GM04503 (cell line): ENCODE data around the gene ZFYVE28.

Source experiments
- DNase-seq: peaks from one replicate; pipeline ENCODE4 v3.0.0-alpha.2; 2012; ENCODE audit warnings: low read depth

ZFYVE28 gene

DNA sequence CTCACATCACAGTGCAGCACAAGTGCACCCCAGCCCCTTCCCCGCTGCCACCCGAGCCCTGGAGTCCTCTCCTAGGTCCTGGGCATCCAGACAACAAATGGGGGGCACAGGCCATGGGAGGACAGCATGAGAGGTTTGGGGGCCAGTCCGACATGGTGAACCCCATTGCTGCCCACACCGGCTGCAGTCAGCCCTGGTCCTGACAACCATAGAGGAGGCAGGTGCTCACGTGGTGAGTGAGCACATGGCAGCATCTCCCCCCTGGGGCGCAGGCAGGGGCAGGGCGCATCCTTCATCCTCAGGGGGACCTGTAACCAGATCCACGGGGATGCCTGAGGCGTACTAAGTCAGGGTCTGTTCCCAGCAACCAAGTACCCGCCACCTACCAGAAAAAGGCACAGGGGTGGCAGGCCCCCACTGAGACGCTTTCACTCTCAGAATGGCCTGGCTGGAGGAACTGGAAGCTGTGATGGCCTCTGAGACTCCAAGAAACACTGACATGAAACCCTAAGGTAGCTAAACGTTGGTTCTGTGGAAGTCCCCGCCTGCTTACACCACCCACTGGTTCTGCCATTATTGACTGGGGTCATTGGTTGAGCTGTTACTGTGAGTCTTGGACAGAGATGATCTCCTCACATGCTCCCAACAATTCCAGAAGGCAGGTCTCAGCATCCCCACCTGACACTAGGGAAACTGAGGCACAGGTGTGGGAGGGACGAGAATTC, 6.5 kb downstream of the ZFYVE28 start:
- DNase-seq: no peak

DNA sequence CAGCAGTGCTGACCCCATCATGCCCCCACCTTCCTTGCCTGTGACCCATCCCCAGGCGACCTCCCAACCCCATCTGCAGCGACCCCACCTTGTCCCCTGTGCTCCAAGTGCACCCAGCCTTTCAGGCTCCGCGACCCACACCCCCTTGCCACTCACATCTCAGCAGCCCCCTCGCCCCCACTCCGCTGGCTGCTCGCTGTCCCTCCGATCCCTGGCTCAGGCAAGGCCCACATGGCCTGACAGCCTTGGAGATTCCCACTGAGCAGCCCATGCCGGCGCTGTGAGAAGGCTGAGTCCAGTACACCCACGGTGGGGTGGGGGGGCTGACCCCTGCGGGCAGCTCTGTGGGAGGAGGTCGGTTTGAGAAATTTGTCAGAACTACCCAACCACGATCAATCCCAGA, 9.1 kb downstream of the ZFYVE28 start:
- DNase-seq: no peak

DNA sequence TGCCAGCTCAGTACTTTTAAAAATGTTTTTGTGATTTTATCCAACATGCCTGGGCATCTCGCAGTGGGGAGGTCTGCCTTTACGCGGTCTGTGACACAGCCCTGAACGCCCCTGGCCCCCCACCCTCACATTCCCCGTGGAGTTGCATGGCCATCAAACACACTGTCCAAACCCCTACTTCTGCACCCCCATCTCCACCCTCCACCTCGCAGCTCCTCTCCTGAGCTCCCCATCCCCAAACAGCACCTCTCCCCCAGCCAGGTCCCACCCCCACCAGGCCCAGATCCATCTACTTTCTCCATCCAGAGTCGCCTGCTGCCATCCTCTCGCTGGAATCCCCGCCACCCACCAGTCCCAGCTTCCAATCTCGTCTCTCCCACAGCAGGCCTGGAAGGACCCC, 9.5 kb downstream of the ZFYVE28 start:
- no peak for DNase-seq

DNA sequence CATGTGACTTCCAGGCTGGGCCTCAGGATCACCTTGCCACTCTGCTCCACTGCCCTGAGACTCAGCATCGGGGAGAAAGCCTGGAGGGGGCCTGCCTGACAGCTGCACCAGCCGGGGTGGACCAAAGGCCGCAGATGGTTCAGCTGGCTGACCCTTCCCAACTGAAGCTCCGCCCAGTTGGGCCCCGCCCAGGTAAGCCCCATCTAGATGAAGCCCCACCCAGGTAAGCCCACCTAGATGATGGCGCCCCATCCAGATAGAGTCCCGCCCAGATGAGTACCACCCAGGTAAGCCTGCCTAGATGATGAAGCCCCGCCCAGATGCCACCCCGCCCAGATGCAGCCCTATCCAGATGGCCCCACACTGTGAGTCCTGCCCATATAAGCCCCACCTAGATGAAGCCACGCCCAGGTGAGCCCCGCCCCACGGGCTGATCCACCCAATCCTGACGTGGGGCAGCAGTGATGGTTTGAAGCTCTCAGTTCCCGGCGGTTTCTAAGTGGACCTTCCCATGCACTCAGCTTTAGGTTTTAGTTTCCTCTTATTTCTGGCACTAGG, 10.0 kb downstream of the ZFYVE28 start:
- DNase-seq: no peak

DNA sequence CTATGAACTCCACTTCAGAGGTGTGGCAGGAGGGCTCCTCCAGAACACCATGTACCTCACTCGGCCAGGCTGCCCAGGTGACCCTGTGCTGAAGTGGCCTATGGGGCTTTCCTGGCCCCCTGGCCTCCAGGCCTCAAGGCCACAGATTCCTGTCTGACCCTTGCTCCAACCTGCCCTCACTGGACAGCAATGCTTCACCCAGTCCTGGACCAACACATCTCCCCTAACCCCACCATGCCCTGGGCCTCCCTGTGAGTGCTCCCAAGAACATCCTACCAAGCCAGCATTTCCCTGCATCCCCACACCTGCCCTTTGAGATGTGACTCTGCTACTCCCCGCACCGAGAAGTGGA, 10.5 kb downstream of the ZFYVE28 start:
- DNase-seq: no peak

DNA sequence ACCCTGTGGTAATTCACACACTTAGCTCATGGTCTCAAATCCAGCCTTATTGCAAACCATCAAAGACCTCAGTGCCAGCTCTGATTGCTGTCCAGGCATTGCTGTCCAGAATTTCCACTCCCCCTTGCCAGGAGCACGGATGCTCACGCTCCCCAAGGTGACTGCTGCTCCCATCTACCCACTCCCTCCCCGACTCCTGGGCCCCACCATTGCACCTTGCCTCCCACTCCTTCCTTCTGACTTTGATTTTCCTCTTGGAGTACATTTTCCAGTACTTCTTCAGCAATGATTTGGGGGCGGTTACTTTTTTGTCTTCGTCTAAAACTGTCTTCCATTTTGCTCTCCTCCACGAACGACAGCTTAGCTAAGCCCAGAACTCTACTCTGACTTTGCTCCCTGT, 11.5 kb downstream of the ZFYVE28 start:
- DNase-seq: no peak

DNA sequence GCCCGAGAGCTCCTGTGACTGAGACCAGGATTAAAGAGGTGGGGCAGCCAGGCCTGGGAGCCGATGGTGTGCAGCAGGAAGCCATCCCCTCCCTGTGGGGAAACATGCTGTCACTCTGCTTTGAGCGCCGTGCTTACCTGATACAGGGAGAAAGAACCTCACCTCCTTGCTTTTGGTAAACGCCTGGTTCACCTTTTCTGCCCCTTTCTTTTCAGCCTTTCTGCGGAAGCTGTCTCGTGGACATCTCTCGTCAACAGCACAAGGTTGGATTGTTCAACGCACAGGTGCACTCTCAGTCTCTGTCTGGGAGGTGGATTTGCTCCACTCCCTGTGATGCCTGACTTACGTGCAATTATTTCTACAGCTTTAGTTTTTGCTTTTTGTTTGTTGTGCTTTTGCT, 12.0 kb downstream of the ZFYVE28 start:
- DNase-seq: no peak

DNA sequence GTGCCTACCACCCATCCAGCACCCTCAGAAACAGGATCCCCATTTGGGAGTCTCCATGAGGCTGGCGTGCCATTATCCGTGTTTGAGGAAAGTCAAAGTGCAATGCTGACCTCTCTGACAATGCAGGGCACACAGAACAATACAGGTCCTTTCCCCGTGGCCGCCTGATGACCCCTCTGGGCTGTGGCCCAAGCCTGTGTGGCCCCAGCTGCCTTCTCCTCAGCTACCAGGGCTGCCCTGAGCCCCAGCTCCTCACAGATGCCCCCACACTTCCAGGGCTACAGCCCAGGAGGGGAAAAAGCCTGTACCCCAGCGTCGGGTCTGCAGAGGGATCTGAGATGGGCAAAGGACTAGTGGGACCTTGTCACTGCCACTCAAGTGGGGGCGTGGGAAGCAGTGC, 15.5 kb downstream of the ZFYVE28 start:
- DNase-seq: no peak

DNA sequence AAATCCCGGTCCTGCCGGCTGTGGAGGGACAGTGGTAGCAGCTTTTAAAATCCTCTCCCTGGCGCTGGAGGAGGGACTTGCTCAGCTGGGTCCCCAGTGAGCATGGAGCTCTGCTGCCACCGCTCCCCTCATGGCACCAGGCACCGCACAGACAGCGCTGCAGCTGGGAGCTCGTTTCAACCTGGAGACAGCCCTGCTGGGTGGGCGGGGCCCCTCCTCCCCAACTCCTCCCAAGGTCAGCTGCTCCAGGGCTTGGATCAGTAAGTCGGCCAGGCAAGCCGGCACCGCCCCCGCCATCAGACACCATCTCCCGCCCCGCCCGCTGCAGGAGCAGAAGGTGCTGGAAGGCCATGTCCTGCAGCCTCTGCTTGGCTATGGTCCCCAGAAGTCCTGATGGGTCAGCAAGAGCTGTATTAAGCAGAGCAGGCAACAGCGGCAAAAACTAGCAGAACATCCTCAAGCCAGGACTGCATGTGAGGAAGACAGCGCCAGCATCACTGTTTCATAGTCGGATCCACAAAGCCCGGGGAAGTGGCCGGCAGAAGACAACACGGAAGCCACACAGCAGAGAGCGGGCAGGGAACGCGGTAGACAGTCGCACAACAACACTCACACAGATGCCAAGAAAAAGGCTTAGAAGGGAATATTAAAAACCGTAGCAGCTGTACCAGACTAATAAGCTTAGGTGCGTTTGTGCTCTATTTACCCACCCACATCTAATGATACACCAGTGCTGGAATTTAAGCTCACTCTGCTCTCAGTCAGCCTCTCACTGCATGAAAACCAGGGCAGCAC, 16.2 kb downstream of the ZFYVE28 start:
- DNase-seq: no peak

DNA sequence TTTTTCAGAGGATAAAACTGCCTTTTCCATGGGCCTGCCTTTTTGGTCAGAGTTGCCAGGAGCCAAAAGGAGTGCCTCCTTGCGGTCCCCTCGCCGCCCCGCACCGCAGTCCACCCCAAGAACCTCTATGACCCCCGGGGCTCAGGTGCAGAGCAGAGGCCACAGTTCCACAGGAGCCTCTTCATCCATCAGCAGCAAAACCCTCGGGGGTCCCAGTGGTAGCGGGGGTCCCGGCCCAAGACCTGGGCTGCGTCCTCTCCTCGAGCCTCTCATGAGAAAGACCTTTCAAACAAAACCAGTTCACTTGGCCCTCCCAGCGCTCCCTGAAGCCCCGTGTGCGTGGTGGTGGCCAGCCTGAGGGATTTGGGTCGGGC, 16.8 kb downstream of the ZFYVE28 start:
- DNase-seq: no peak

DNA sequence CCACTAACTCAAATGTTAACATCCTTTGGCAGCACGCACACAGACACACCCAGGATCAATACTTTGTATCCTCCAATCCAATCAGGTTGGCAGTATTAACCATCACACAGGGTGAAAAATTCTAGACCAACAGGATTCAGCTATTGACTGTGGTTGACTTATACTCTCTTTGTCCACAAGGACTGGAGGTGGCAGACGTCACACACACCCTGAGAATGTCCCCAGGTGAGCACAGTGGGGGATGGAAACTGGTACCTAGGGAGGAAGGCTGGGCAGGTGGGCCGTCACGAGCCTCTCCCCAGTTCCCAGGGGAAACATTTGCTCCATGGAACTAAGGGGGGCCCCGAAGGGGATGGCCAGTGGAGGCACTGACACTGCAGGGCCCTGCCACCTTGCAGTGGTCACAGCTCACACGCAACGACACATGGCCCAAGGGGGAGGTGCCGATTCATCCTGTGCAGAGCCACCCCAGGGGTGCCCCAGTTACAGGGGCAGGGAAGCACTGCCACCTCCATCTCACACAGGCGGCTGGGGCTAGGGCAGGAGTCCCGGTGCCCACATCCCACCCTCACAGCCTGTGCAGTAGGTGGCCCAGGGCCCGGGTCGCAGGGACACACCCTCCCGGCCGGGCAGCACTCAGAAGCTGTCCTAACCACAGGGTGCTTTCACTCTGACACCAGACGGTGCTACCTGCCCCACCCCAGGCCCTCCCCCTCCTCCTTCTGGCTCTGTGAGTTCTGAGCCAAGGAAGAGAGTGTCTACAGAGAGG, 17.4 kb downstream of the ZFYVE28 start:
- DNase-seq: no peak

DNA sequence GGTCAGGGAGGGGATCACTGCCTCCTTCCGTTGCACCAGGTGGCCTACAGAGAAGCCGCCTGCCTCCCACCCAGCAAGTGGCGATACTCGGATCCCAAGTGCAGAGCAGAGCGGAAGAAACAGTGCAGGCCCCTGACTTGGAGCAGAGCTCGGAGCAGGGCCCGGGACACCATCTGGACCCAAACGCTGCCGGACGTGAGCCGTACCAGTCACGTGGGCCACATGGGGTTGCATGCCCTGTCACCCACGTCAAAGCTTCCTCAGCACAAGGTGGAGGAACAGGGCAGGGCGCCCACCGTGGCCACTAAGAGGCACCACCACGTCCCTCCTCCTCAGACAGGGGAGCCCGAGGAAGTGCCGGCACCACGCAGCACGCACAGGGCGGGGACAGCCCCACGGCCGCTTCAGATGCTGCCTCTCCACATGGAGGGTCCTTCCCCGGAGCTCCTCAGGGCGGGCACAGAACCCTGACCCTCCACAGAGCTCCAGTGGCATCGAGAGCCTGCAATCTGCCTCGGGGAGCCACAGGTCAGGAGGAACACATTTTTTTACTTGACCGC, 18.7 kb downstream of the ZFYVE28 start:
- no peak for DNase-seq

DNA sequence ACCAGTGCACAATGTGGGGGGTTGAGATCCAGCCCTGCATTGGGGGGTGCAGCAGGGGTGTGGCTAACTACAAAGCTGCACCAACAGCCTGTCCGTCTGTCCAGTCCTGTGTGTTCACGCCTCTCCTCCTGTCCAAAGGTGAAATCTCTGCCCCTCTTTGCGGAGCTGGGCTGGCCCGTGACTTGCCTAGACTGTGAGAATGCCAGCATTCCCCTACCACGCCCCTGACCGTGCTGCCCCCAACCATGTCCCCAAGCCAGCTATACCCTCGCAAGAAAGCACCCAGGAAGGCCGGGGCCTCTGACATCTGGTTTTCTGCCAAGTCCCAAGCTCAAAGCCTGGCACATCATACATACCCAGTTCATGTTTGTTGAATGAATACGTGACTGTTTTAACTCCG, 19.2 kb downstream of the ZFYVE28 start:
- DNase-seq: no peak

DNA sequence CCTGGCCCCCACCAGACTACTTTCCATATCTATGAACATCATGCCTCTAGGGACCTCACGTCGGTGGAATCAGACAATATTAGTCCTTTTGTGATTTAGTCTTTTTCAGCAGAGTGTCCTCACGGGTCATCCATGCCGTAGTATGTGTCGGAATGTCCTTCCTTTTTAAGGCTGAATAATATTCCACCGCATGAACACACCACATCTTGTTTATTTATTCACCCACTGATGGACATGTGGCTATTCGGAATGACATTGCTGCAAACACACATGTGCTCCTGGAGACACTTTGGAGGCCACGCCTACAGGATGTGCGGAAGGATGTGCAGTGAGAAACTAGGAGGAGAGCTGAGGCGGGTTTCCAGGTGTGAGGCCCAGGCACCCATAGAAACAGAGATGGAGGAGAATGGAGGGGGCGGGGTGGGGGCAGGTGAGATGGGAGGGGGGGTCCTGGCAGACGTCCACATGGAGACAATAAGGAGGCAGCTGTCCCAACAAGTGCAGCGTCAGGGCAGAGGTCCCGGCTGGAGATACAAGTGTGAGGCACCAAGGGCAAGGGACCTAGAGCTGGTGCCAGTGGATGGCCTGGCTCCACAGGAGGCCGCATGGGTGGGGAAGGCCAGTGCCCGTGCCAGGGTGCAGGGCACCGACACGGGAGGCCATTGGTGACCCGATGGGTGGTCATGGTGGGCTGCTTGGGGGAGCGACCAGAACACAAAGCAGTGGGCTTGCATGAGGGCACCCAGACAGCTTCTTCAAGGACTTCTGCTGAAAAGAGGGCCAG, 20.7 kb downstream of the ZFYVE28 start:
- no peak for DNase-seq

DNA sequence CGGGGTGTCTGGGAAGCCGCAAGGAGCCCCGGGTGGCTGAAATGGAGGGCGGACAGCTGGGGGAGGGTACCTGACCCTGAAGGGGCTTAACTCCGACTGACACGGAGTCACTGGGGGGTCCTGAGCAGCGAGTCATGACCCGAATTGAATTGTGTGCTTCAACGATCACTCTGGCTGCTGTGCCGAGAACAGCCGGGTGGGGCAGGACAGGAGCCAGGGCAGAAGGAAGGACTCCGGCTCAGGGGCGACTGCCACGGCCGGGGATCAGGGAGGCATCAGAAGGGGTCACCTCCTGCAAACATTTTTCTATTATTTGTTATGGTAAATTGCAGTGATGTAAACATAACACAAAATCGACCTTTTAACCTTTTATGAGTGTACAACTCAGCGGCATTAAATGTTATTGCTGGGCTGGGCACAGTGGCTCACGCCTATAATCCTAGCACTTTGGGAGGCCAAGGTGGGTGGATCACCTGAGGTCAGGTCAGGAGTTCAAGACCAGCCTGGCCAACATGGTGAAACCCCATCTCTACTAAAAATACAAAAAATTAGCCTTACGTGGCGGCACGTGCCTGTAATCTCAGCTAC, 21.6 kb downstream of the ZFYVE28 start:
- no peak for DNase-seq

DNA sequence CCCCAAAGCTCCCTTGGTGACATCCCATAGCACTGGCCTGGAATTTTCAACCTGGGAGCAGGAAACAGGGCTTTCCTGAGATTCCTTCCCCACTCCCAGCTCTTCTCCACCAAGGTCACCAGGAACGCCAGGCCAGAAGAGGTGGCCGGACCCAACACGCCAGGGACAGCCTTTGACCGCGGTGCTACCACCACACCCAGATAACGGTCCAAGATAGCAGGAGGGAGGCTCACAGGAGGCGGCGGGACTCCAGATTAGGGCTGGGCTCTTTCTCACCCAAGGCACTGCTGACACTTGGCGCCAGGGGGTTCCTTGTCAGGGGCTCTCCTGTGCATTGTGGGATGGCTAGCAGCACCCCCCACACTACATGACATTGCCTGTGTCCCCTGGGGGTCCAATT, 22.9 kb downstream of the ZFYVE28 start:
- DNase-seq: no peak

DNA sequence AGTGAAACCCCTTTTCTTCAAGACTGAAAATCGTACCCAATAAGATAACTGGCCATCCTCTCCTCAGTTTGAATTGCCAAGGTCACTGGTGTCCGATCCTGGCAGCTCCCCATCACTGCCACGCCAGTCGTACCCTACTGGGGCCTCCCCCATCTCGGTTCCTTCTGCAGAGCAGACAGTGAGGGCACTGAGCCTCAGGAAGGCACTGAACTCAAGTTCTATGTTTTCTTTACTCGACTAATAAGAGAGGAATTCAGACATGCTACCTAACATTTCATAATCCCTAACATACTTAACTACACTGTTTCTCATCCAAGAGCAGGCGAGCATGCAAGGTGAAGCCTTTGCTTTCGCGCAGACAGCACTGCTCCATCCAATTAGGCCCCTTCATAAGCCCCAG, 23.4 kb downstream of the ZFYVE28 start:
- no peak for DNase-seq

DNA sequence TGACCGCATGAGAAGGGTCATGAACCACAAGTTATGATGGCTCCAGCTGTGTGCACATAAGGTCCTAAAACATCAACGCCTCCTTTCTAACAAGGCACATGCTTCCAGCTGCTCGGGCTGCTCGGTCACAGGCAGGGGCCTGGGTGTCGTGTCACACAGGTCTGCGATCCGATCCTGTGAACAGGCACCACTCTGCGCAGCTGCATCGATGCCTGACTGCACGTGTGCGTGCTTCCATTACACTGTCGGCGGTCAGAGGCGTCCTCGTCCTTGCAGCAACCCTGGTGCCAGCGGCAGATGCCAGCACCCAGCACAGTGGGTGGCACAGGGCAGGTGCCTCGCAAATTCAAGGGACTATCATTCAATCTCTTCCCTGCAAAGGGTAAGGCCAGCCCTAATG, 23.9 kb downstream of the ZFYVE28 start:
- no peak for DNase-seq

DNA sequence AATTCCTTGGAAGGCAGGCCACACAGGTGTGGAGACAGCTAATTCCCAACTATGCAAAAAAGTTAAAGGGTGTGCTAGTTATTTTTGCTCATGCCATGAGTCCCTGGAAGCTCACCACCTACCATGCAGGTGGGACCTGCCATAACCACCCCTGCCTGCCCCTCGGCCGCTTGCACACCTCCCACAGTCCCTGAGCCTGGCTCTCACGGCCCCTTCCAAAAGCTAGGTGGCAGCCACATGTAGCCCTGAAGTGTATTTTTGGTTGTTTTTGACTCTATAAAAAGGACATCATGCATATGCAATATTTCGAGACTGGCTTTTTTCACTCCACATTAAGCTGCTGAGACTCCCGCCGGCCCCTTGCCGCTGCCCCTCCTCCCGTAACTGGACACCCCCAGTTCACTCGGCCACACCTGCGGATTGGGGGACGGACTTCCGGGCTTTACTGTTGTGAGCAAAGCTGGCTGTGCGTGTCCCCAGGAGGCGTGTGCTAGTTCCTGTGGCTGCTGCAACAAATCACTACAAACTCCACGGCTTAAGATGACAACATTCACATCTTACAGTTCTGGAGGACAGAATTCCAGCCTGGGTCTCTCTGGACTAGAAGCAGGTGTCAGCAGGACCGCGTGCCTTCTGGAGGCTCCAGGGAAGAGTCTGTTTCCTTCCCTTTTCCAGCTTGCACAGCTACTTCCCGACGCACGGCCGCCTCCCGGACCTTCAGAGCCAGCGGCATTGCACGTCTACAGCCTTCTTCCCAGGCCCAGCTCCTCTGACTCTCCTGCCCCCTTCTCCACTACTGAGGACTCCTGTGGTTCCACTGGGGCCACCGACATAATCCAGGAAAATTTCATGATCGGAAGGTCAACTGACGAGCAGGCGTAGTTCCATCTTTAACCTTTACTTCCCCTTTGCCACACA, 24.8 kb downstream of the ZFYVE28 start:
- DNase-seq: no peak

DNA sequence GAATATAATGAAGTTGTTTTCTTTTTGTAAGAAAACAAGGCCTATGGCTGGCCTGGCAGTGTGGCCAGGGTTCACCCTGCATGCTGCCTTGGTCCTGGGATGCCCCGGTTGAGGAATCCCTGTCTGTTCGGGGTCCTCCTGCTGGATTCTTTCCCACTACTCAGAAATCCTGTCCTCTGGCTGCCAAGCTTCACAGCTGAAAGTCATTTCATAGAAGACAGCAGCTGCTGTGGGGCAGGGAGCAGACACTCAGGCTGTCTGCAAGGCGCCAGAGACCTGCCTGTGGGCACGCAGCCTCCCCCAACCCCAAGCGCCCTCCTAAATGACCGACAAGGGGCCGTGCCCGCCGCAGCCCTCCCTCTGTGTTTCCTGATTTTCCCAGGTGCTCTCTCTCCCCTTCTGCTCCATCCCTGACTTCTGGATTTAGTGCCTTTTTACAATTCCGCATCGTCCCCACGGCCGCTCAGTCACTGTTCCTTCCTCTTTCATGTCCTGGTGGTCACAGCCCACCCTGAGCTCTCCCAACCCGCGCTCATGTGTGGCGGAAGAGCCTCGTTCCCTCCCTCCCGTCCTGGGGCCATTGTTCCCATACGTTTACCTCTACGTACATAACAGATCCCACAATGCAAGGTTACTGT, 27.5 kb downstream of the ZFYVE28 start:
- DNase-seq: no peak
